GM19324 (cell line): ENCODE results near the gene ACYP1.

Experiments used
- ATAC-seq: cut with Tn5 transposase; IDR thresholded peaks from one replicate; pipeline ENCODE4 v1.9.1; 2021; ENCODE audit warnings: mild to moderate bottlenecking, moderate library complexity; ENCODE audit not compliant: unreplicated experiment, low FRiP score

ACYP1 gene

GRCh38 chr14:75063491-75064204 is at the start of gene ACYP1:
Gene ACYP1, minus strand, starts transcription at chr14:75064024. Its CDS starts 471 bp downstream, at chr14:75063553.
- peak; percentile 96 for ATAC-seq

- no peak for ATAC-seq
Observed at GRCh38 chr14:75109877-75110276, 46.1 kb upstream of the ACYP1 start.

GRCh38 chr14:75107186-75107585 is 43.4 kb upstream of the ACYP1 start:
- ATAC-seq = no peak

GRCh38 chr14:75101491-75101890 is 37.7 kb upstream of the ACYP1 start:
- ATAC-seq = no peak

GRCh38 chr14:75098682-75099081 is 34.9 kb upstream of the ACYP1 start:
- ATAC-seq = no peak

DNA sequence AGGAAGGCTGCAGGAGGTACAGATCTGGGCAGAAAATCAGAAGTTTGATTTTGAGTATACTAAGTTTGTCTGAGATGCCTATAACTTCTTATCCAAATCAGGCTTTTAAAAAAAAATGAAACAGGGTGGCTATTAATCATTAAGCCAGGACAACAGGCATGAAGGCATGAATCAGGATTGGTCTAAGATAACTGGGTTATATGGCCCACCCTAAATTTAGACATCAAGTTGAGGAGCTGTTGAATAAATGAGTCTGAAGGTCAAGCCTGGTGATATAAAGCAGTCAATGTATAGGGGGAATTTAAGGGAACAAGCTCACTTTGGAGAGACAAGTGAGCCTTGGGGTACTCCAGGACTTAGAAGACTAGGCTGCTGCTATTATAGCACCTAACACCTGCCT is 34.4 kb upstream of the ACYP1 start:
- ATAC-seq = no peak

GRCh38 chr14:75096959-75097358 is 33.1 kb upstream of the ACYP1 start:
- ATAC-seq = no peak

DNA sequence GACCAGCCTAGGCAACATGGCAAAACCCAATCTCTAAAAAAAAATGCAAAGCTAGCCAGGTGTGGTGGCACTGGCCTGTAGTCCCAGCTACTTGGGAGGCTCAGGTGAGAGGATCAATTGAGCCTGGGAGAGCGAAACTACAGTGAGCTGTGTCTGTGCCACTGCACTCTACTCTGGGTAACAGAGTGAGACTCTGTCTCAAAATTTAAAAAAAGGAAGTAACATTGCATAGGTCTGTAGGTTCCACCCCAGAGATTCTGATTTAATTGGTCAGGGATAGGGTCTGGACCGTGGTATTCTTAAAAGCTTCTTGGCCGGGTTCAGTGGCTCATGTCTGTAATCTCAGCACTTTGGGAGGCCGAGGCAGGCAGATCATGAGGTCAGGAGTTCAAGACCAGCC is 31.9 kb upstream of the ACYP1 start:
- no peak for ATAC-seq

GRCh38 chr14:75094896-75095295 is 31.1 kb upstream of the ACYP1 start:
- ATAC-seq = no peak

DNA sequence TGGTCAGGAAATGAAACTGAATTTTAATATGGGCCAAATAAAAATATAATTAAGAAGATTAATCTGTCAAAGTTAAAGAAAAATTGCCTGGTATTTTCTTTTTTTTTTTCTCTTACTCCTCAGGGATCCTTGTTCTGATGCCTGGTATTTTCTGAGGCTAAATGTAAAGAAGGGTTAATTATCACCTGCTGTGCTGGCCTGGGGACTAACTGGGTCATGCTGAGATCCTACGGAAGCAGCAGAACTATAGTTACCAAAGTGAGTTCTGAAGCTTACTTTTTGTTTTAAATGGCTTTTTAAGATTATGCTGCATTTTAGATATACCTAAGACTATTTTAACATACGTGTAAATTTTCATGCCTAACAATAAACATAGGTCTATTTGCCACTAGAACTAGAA is 28.9 kb upstream of the ACYP1 start:
- no peak for ATAC-seq

DNA sequence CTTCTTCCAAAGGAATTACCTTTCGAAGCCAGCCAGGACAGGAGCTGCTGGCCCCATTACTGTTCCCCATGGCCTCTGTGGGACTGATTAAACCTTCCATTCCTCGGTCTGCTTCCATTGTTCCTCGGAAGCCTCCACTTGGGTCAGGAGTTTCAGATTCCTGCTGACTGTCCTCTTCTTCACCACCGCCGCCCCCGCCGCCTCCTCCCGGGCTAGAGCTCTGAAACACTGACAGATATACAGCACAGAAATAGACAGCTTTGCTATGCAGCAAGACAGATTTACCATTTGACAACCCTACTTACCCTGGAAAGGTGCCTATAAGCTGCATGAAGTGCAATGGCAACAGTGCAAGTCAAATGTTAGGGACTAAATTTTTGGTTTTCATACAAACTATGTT is 27.4 kb upstream of the ACYP1 start:
- no peak for ATAC-seq

DNA sequence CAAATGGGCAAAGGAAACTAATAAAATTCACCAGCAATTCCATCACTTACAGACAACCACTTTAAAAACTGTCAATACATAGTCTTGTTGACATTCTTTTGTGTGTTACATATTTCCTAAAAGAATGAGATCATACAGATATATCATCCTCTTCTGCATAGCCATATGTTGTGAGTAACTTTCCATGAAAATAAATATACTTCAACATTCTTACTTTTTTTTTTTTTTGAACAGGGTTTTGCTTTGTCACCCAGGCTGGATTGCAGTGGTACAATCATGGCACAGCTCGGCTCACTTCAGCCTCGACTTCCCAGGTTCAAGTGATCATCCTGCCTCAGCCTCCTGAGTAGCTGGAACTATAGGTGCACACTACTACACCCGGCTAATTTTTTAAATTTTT is 26.5 kb upstream of the ACYP1 start:
- no peak for ATAC-seq

DNA sequence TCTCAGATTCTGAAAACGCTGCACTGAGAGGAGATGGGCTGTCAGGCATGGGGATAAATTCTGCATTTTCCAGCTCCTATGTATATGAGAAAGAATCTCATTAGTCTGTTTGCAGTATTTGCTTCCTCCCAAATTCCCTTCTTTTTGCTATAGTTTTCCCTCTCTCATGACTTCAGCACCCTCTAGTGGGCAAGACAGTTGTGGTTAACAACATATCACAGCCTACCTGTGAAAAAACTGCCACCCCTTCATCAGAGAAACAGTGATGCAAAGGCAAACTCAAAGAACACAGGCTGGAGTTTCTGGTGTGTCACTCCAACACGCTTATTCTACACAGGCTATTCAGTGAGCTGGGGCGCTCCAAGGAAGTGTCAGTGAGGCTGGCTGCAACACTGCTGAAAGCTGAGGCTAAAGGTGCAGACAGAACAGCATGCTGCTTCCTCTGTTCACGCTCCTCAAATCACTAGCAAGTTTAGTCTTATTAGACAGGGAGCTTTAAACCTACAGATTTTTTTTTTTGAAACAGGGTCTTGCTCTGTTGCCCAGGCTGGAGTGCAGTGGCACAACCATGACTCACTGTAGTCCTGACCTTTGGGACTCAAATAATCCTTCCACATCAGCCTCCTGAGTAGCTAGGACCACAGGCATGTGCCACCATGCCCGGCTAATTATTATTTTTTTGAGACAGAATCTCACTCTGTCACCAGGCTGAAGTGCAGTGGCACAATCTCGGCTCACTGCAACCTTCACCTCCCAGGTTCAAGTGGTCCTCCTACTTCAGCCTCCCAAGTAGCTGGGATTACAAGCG is 24.9 kb upstream of the ACYP1 start:
- no peak for ATAC-seq

DNA sequence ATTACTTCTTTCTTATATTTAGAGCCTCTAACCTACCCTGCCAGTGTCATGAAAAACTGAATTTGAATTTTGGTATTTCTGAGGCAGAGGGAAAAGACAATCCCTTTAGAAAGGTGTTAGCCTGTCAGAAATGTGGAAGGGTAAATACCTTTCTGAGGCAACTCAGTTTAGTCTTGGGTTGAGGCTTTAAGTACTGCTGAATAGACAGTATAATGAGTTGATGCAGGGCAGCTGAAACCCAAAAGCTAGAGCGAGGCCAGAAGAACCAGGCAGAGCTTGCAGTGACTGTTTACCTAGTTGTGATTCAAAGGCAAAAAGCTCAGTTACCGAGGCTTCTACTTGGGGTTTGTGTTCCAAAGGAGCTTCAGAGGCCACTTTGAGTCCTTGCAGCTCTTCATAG is 24.3 kb upstream of the ACYP1 start:
- no peak for ATAC-seq

- no peak for ATAC-seq
Observed at GRCh38 chr14:75084513-75084912, 20.7 kb upstream of the ACYP1 start.

GRCh38 chr14:75083271-75083670 is 19.4 kb upstream of the ACYP1 start:
- ATAC-seq = no peak

GRCh38 chr14:75081660-75082229 is 17.9 kb upstream of the ACYP1 start:
- ATAC-seq = no peak

DNA sequence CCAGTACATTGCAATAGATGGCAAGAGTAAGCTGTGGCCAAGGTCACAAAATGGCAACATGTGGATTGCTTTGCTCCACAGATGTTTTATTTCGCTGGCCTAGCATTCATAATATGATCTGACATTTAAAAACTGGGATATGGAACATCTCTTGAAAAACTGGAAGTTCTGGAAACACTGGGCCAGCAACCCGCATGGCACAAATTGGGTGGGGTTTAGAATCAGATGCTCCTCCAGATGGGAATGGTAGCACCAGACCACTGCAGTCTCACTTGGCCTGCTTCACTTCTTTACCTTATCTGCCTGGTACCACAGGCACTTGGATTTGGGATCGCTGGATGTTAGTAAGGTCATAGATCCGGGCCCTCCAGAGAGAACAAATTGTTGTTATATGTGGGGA is 15.7 kb upstream of the ACYP1 start:
- no peak for ATAC-seq

DNA sequence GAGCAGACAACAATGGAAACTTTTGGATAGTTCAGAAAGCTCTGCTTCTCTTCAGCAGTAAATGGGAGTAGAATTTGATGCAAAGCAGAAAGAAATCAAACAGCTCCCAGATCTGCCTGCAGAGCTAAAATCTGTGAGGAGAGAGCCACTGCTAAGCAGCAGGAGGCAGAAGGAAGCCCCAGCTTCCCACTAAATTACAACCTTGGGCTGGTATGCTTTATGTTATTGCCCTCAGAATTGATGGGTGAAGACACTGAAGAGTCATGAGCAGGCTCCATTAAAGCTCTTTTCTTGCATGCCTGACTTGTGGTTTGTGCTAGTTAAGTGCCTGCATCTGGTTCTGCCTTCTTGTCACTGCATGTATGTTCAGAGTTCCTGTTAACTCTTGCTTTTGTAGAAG is 14.0 kb upstream of the ACYP1 start:
- no peak for ATAC-seq

DNA sequence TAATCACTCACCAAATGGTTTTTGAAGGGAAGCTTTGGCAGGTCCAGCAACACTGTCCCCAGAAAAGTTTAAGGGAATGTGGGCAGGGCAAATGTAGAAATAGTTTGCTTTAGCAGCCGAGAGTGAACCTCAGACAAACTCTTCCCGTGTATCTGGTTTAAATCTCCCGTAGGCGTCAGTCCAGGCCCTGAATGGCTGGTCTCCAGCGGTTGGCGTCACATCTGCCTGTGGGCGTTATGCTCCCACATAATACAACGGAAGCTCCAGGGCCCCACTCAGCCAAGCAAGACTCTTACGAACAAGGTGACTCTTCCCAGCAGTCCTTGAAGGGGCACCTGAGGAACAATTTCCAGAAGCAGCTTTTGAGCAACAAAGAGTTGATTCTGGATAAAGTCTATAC is 6.6 kb upstream of the ACYP1 start:
- ATAC-seq = no peak

DNA sequence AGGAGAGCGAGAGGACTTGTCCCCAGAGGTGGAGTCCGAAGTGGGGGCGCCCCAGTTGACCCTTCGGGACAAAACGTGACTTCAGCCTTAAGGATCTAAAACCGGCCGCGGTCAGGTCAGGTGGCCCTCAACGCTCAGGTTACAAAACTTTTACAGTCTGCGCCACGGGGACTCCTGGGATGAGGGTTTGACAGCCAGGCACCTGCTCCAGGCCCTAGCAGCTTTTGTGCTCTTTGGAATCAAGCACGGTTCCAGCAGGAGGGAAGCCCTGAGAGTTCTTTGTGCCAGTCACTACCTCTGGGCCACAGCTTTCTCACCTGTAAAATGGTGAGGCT is 6.0 kb upstream of the ACYP1 start:
- no peak for ATAC-seq
